ENCODE data around the gene LMTK2.
A peak's percentile ranks its signal among the peaks of the same experiment; 100 is the strongest.

The LMTK2 gene

GRCh38 chr7:98163269-98163668, 56.6 kb downstream of the LMTK2 start:
- DNase-seq (ENCODE audit: low read depth in 1 of 2, low spot score in 1 of 2), result no peak
- no peak for TF ChIP-seq JUND (IDR thresholded peaks at IDR 0.05; ENCODE audit: low read depth)
- in situ Hi-C loops (cut with HindIII; ENCODE audit: low pct_unique_long_range_greater_than_20kb, low sequenced_read_pairs), result no loop called here

- in situ Hi-C loops (cut with HindIII; ENCODE audit: low pct_unique_long_range_greater_than_20kb, low sequenced_read_pairs), result no loop called here
- no peak for DNase-seq (ENCODE audit: low read depth in 1 of 2, low spot score in 1 of 2)
- TF ChIP-seq JUND (IDR thresholded peaks at IDR 0.05; ENCODE audit: low read depth), result no peak
Measured at GRCh38 chr7:98163704-98164494, 57.2 kb downstream of the LMTK2 start.

- peak; percentile 48 to 63 for DNase-seq (ENCODE audit: low read depth in 1 of 2, low spot score in 1 of 2)
- TF ChIP-seq JUND (IDR thresholded peaks at IDR 0.05; ENCODE audit: low read depth), result no peak
- in situ Hi-C loops (cut with HindIII; ENCODE audit: low pct_unique_long_range_greater_than_20kb, low sequenced_read_pairs), result no loop called here
Measured at GRCh38 chr7:98165827-98166667, 59.4 kb downstream of the LMTK2 start.

- no peak for TF ChIP-seq JUND (IDR thresholded peaks at IDR 0.05; ENCODE audit: low read depth)
- DNase-seq (ENCODE audit: low read depth in 1 of 2, low spot score in 1 of 2), result peak in 1 of 2 experiments; percentile 21
- in situ Hi-C loops (cut with HindIII; ENCODE audit: low pct_unique_long_range_greater_than_20kb, low sequenced_read_pairs), result no loop called here
Measured at GRCh38 chr7:98166668-98166970, 60.0 kb downstream of the LMTK2 start.

- DNase-seq (ENCODE audit: low read depth in 1 of 2, low spot score in 1 of 2), result no peak
- TF ChIP-seq JUND (IDR thresholded peaks at IDR 0.05; ENCODE audit: low read depth), result no peak
- in situ Hi-C loops (cut with HindIII; ENCODE audit: low pct_unique_long_range_greater_than_20kb, low sequenced_read_pairs), result no loop called here
Measured at GRCh38 chr7:98167653-98168052, 61.0 kb downstream of the LMTK2 start.

- peak; percentile 71 to 75 for DNase-seq (ENCODE audit: low read depth in 1 of 2, low spot score in 1 of 2)
- in situ Hi-C loops (cut with HindIII; ENCODE audit: low pct_unique_long_range_greater_than_20kb, low sequenced_read_pairs), result no loop called here
- TF ChIP-seq JUND (IDR thresholded peaks at IDR 0.05; ENCODE audit: low read depth), result 0 out of 2 replicates have a peak, but pooled peaks have one; percentile 31
Measured at GRCh38 chr7:98168181-98168903, 61.7 kb downstream of the LMTK2 start.

- in situ Hi-C loops (cut with HindIII; ENCODE audit: low pct_unique_long_range_greater_than_20kb, low sequenced_read_pairs), result no loop called here
- TF ChIP-seq JUND (IDR thresholded peaks at IDR 0.05; ENCODE audit: low read depth), result no peak
Measured at GRCh38 chr7:98168904-98169621, 62.4 kb downstream of the LMTK2 start.

GRCh38 chr7:98170966-98171365, 64.3 kb downstream of the LMTK2 start:
- TF ChIP-seq JUND (IDR thresholded peaks at IDR 0.05; ENCODE audit: low read depth), result no peak
- in situ Hi-C loops (cut with HindIII; ENCODE audit: low pct_unique_long_range_greater_than_20kb, low sequenced_read_pairs), result no loop called here
- no peak for DNase-seq (ENCODE audit: low read depth in 1 of 2, low spot score in 1 of 2)

More at GRCh38 chr7:98168904-98169621, 62.4 kb downstream of the LMTK2 start:
- DNase-seq (ENCODE audit: low read depth in 1 of 2, low spot score in 1 of 2), result no peak

GRCh38 chr7:98171449-98171848, 64.8 kb downstream of the LMTK2 start:
- DNase-seq (ENCODE audit: low read depth in 1 of 2, low spot score in 1 of 2), result no peak
- no peak for TF ChIP-seq JUND (IDR thresholded peaks at IDR 0.05; ENCODE audit: low read depth)
- in situ Hi-C loops (cut with HindIII; ENCODE audit: low pct_unique_long_range_greater_than_20kb, low sequenced_read_pairs), result no loop called here

GRCh38 chr7:98174334-98175259, 67.9 kb downstream of the LMTK2 start:
- in situ Hi-C loops (cut with HindIII; ENCODE audit: low pct_unique_long_range_greater_than_20kb, low sequenced_read_pairs), result no loop called here
- peak in 1 of 2 experiments; percentile 26 for DNase-seq (ENCODE audit: low read depth in 1 of 2, low spot score in 1 of 2)

GRCh38 chr7:98175260-98175940, 68.7 kb downstream of the LMTK2 start:
- in situ Hi-C loops (cut with HindIII; ENCODE audit: low pct_unique_long_range_greater_than_20kb, low sequenced_read_pairs), result no loop called here
- TF ChIP-seq JUND (IDR thresholded peaks at IDR 0.05; ENCODE audit: low read depth), result no peak
- DNase-seq (ENCODE audit: low read depth in 1 of 2, low spot score in 1 of 2), result no peak

More at GRCh38 chr7:98174334-98175259, 67.9 kb downstream of the LMTK2 start:
- TF ChIP-seq JUND (IDR thresholded peaks at IDR 0.05; ENCODE audit: low read depth), result no peak

Data from T47D (cell line).